MCF 10A (cell line): ENCODE measurements around the gene RELL2. TPM values are rescaled to one million over a fixed set of nuclear protein-coding genes. Genes with fewer than 3 reads are reported as not detected.

ENCODE experiments used
- BruUV-seq: library from RNA; stranded (reverse); fragments of 400-500 nt; replicated peaks from 2 replicates; lab custom pipeline; 2021; lab: Mats Ljungman, UMichigan
- CTCF ChIA-PET: fragments of 300-600 bp; sonication (Branson Sonifier 250); formaldehyde crosslinking; extraction: SDS; loops from one replicate; lab custom pipeline; 2021; ENCODE audit warnings: antibody characterized with exemption, inconsistent platforms; lab: Yijun Ruan, JAX
- POLR2A ChIA-PET: fragments of 300-600, 350-650 bp; sonication (Branson Sonifier 250); formaldehyde crosslinking; extraction: SDS; loops from one replicate; lab custom pipeline; 2020; ENCODE audit warnings: antibody characterized with exemption, inconsistent platforms; lab: Yijun Ruan, JAX
- DNase-seq: peaks from one replicate; pipeline ENCODE4 v3.0.0-alpha.2; 2018; ENCODE audit not compliant: unreplicated experiment
- H3K27ac Mint-ChIP-seq: one replicate; pipeline ENCODE4 v1.8.0; 2022; ENCODE audit warnings: mild to moderate bottlenecking, low read depth, mixed read lengths; ENCODE audit not compliant: unreplicated experiment
- H3K27me3 Mint-ChIP-seq: one replicate; pipeline ENCODE4 v1.8.0; 2022; ENCODE audit warnings: mixed read lengths; ENCODE audit not compliant: insufficient read depth, unreplicated experiment
- H3K36me3 Mint-ChIP-seq: one replicate; pipeline ENCODE4 v1.8.0; 2022; ENCODE audit warnings: mild to moderate bottlenecking, moderate library complexity, mixed read lengths; ENCODE audit not compliant: insufficient read depth, unreplicated experiment
- H3K4me1 Mint-ChIP-seq: one replicate; pipeline ENCODE4 v1.8.0; 2022; ENCODE audit warnings: mixed read lengths; ENCODE audit not compliant: insufficient read depth, unreplicated experiment
- H3K4me3 Mint-ChIP-seq: one replicate; pipeline ENCODE4 v1.8.0; 2022; ENCODE audit warnings: mild to moderate bottlenecking, moderate library complexity, mixed read lengths; ENCODE audit not compliant: unreplicated experiment
- H3K9me3 Mint-ChIP-seq: one replicate; pipeline ENCODE4 v1.8.0; 2022; ENCODE audit warnings: mixed read lengths; ENCODE audit not compliant: unreplicated experiment
- intact Hi-C: fragments of 100-400 bp; cut with micrococcal nuclease; formaldehyde crosslinking; loops from 2 replicates; pipeline ENCODE4 v1.14.1; 2022
- total RNA-seq: library from RNA; stranded (reverse); gene quantifications from 2 replicates; pipeline ENCODE4 v1.2.3, GENCODE V29; 2022
- TF ChIP-seq, protein P1 (sequence below): fragments of 200-600 bp; IDR thresholded peaks from one replicate; pipeline ENCODE4 v1.8.0; 2022; ENCODE audit warnings: antibody characterized with exemption, mild to moderate bottlenecking; ENCODE audit not compliant: unreplicated experiment

Gene RELL2
- total RNA-seq, 1 experiment from 2014 or later, result 12.5 TPM

DNA sequence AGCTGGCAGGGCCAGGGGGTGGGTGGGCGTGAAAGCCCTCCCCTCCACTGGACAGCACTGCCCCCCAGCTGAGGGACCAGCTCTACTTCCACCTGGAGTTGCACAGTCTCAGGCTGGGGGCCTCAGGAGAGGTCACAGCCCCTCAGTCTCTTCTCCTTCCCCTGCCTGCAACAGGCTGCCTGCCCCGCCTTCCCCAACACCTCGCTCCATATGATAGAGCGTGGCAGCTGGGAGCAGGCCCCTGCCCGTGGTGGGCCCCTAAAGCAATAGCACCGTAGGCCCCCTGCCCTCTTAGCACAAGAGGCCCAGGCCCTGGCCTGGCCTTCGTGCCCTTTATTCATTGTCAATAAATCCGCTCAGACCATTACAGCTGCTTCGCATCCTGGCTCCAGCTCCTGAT, 3.9 kb downstream of the RELL2 start:
- Mint-ChIP-seq H3K36me3 (peaks cover under 1% of the 10 kb centered on the region), H3K4me1 (peaks cover 32% of the 10 kb centered on the region), H3K9me3 (no peaks in the 10 kb centered on the region), H3K27ac (no peak overlapping the region), H3K4me3 (no peak overlapping the region), H3K27me3 (no peaks in the 10 kb centered on the region)
- DNase-seq, result no peak
- TF ChIP-seq, protein P1, sequence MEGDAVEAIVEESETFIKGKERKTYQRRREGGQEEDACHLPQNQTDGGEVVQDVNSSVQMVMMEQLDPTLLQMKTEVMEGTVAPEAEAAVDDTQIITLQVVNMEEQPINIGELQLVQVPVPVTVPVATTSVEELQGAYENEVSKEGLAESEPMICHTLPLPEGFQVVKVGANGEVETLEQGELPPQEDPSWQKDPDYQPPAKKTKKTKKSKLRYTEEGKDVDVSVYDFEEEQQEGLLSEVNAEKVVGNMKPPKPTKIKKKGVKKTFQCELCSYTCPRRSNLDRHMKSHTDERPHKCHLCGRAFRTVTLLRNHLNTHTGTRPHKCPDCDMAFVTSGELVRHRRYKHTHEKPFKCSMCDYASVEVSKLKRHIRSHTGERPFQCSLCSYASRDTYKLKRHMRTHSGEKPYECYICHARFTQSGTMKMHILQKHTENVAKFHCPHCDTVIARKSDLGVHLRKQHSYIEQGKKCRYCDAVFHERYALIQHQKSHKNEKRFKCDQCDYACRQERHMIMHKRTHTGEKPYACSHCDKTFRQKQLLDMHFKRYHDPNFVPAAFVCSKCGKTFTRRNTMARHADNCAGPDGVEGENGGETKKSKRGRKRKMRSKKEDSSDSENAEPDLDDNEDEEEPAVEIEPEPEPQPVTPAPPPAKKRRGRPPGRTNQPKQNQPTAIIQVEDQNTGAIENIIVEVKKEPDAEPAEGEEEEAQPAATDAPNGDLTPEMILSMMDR, result no peak
- CTCF ChIA-PET, result interaction anchor here (0.6 to 3.7 kb wide), 4 partner anchors 21 to 249 kb away, joined by 3 to 16 read pairs (median 4); partner anchors contain the start of gene DIAPH1
- BruUV-seq, result no TSS peak
- intact Hi-C loops, result no loop called here
- POLR2A ChIA-PET, result interaction anchor here (0.6 kb wide), 1 partner anchor 24 kb away, joined by 3 read pairs; no protein-coding TSS in a partner anchor

- Mint-ChIP-seq H3K36me3 (peaks cover 7% of the 10 kb centered on the region), H3K27ac (no peak overlapping the region), H3K27me3 (no peaks in the 10 kb centered on the region), H3K4me3 (no peak overlapping the region), H3K9me3 (no peaks in the 10 kb centered on the region), H3K4me1 (peaks cover 34% of the 10 kb centered on the region)
- TF ChIP-seq, protein P1, result peak; percentile 25
- POLR2A ChIA-PET, result interaction anchor here (0.8 to 1.1 kb wide), 2 partner anchors 8 to 22 kb away, joined by 3 read pairs; no protein-coding TSS in a partner anchor
- no TSS peak for BruUV-seq
- CTCF ChIA-PET, result interaction anchor here (0.8 to 3.7 kb wide), 9 partner anchors 8 to 319 kb away, joined by 3 to 16 read pairs (median 4); partner anchors contain the start of genes DIAPH1 and FCHSD1
- peak; percentile 83 for DNase-seq
- intact Hi-C loops, result loop anchor here (1.0 kb wide), 1 partner anchor 49 kb away; no protein-coding TSS in a partner anchor
These were observed 5.0 kb downstream of the RELL2 start for GRCh38 chr5:141641634-141642267.

GRCh38 chr5:141646026-141646425, 9.2 kb downstream of the RELL2 start:
- Mint-ChIP-seq H3K27me3 (no peaks in the 10 kb centered on the region), H3K36me3 (peaks cover 19% of the 10 kb centered on the region), H3K9me3 (no peaks in the 10 kb centered on the region), H3K4me1 (peaks cover 33% of the 10 kb centered on the region), H3K27ac (no peak overlapping the region), H3K4me3 (no peak overlapping the region)
- intact Hi-C loops, result no loop called here
- DNase-seq, result peak; percentile 66
- TF ChIP-seq, protein P1, result no peak
- no TSS peak for BruUV-seq
- POLR2A ChIA-PET, result interaction anchor here (2.2 to 5.0 kb wide), 2 partner anchors 9 to 29 kb away, joined by 5 to 39 read pairs; partner anchors contain the start of genes HDAC3 and RELL2
- CTCF ChIA-PET, result interaction anchor here (1.4 to 4.0 kb wide), 2 partner anchors 9 to 233 kb away, joined by 4 to 18 read pairs; partner anchors contain the start of genes HDAC3, PCDH1 and RELL2

GRCh38 chr5:141647242-141647641, 10.4 kb downstream of the RELL2 start:
- Mint-ChIP-seq H3K9me3 (no peaks in the 10 kb centered on the region), H3K4me3 (no peak overlapping the region), H3K36me3 (peaks cover 23% of the 10 kb centered on the region), H3K4me1 (peaks cover 33% of the 10 kb centered on the region), H3K27ac (no peak overlapping the region), H3K27me3 (no peaks in the 10 kb centered on the region)
- TF ChIP-seq, protein P1, result no peak
- ChIA-PET CTCF (interaction anchor here (0.6 to 4.0 kb wide), 10 partner anchors 10 to 710 kb away, joined by 3 to 18 read pairs (median 4); partner anchors contain the start of genes HDAC3, PCDH1 and RELL2), POLR2A (interaction anchor here (1.1 to 5.0 kb wide), 2 partner anchors 10 to 16 kb away, joined by 3 to 39 read pairs; partner anchors contain the start of genes HDAC3 and RELL2)
- BruUV-seq, result no TSS peak
- intact Hi-C loops, result no loop called here
- no peak for DNase-seq
